HepG2 (cell line): ENCODE data around the gene GPT2. TPM values are rescaled to one million over a fixed set of nuclear protein-coding genes. Genes with fewer than 3 reads are reported as not detected.
A peak's percentile ranks its signal among the peaks of the same experiment; 100 is the strongest.

Experiments
- AGO1 ChIP-seq: fragments of 200-400 bp; formaldehyde crosslinking; IDR thresholded peaks from 2 replicates; pipeline ENCODE4 v1.6.1; 2017; ENCODE audit warnings: mild to moderate bottlenecking, low read depth, low read length, moderate library complexity; ENCODE audit not compliant: poor library complexity, severe bottlenecking
- ATM ChIP-seq: fragments of 450-650 bp; IDR thresholded peaks from 2 replicates; pipeline ENCODE4 v1.7.1; 2017; ENCODE audit warnings: mild to moderate bottlenecking, borderline replicate concordance
- CBX2 ChIP-seq, 2 experiments: fragments of 200-600 bp in 1 of 2; sonication (generic); formaldehyde crosslinking in 1 of 2; IDR thresholded peaks; 2 replicates each; pipeline versions ENCODE4 v1.7.0 to v1.8.1; 2018 to 2022; ENCODE audit warnings: low read depth in 2 of 2, low read length in 1 of 2, mild to moderate bottlenecking in 1 of 2, missing genetic modification reagents in 1 of 2
- DMAP1 ChIP-seq: IDR thresholded peaks from 2 replicates; pipeline ENCODE4 v1.6.1; 2016
- KDM1A ChIP-seq: IDR thresholded peaks from 2 replicates; pipeline ENCODE4 v1.6.1; 2016; ENCODE audit warnings: missing compliant biosample characterization
- KMT2B ChIP-seq: IDR thresholded peaks from 2 replicates; pipeline ENCODE4 v1.6.1; 2016; ENCODE audit warnings: missing genetic modification reagents, missing compliant biosample characterization
- NR1H2 ChIP-seq: sonication (generic); formaldehyde crosslinking; IDR thresholded peaks from 2 replicates; pipeline ENCODE4 v1.8.1; 2022; ENCODE audit warnings: low read depth, missing genetic modification reagents, borderline replicate concordance
- PAWR ChIP-seq: sonication (generic); formaldehyde crosslinking; IDR thresholded peaks from 2 replicates; pipeline ENCODE4 v1.4.0; 2020; ENCODE audit warnings: missing genetic modification reagents, mild to moderate bottlenecking, borderline replicate concordance
- RARA ChIP-seq: IDR thresholded peaks from 2 replicates; pipeline ENCODE4 v1.6.1; 2016; ENCODE audit warnings: missing genetic modification reagents, missing compliant biosample characterization
- RFX1 ChIP-seq: fragments of 450-650 bp; IDR thresholded peaks from 2 replicates; pipeline ENCODE4 v1.6.1; 2017
- SNAI1 ChIP-seq: sonication (generic); formaldehyde crosslinking; IDR thresholded peaks from 2 replicates; pipeline ENCODE4 v1.5.0; 2020; ENCODE audit warnings: mild to moderate bottlenecking, missing genetic modification reagents, borderline replicate concordance
- TERF1 ChIP-seq: sonication (generic); formaldehyde crosslinking; IDR thresholded peaks from 2 replicates; pipeline ENCODE4 v1.8.0; 2022; ENCODE audit warnings: mild to moderate bottlenecking, missing genetic modification reagents, moderate library complexity
- TFE3 ChIP-seq: IDR thresholded peaks from 2 replicates; pipeline ENCODE4 v1.6.1; 2016
- ZBTB4 ChIP-seq: sonication (generic); formaldehyde crosslinking; IDR thresholded peaks from 2 replicates; pipeline ENCODE4 v1.4.0; 2020; ENCODE audit warnings: missing genetic modification reagents, mild to moderate bottlenecking, borderline replicate concordance
- ZFP41 ChIP-seq: sonication (generic); formaldehyde crosslinking; IDR thresholded peaks from 2 replicates; pipeline ENCODE4 v1.4.0; 2020; ENCODE audit warnings: mild to moderate bottlenecking, missing genetic modification reagents, borderline replicate concordance
- ZFY ChIP-seq: sonication (generic); formaldehyde crosslinking; IDR thresholded peaks from 2 replicates; pipeline ENCODE4 v1.4.0; 2020; ENCODE audit warnings: missing genetic modification reagents
- ZFYVE20 ChIP-seq: sonication (generic); formaldehyde crosslinking; IDR thresholded peaks from 2 replicates; pipeline ENCODE4 v1.8.0; 2023; ENCODE audit warnings: low read depth, mild to moderate bottlenecking, moderate library complexity, missing genetic modification reagents, borderline replicate concordance
- ZNF143 ChIP-seq: sonication (generic); formaldehyde crosslinking; IDR thresholded peaks from 2 replicates; pipeline ENCODE4 v1.4.0; 2020; ENCODE audit warnings: missing genetic modification reagents
- ZNF317 ChIP-seq: sonication (generic); formaldehyde crosslinking; IDR thresholded peaks from 2 replicates; pipeline ENCODE4 v1.5.0; 2020; ENCODE audit warnings: mild to moderate bottlenecking, missing genetic modification reagents
- ZNF7 ChIP-seq: IDR thresholded peaks from 2 replicates; pipeline ENCODE4 v1.6.1; 2016; ENCODE audit warnings: missing biosample characterization, missing genetic modification reagents
- ZNF800 ChIP-seq: sonication (generic); formaldehyde crosslinking; IDR thresholded peaks from 2 replicates; pipeline ENCODE4 v1.4.0; 2020; ENCODE audit warnings: missing genetic modification reagents
- polyA plus RNA-seq, 8 experiments: library from polyadenylated mRNA; depleted of rRNA in 3 of 8; stranded (reverse) in 7 of 8; unstranded in 1 of 8; fragments of >200 nt; fragmentation: Illumina TruSeq in 4 of 8; extraction: Trizol in 4 of 8; gene quantifications; 2 replicates each; pipeline versions ENCODE4 v1.2.1 to v1.2.3, GENCODE V29; 2011 to 2016; ENCODE audit warnings: low read depth in 4 of 8, missing spikeins in 1 of 8, mixed read lengths in 1 of 8; ENCODE audit not compliant: insufficient read depth in 1 of 8
- total RNA-seq, 5 experiments: library from RNA; depleted of rRNA; stranded (reverse); fragments of >200 nt; fragmentation: Illumina TruSeq; extraction: Trizol; gene quantifications; 2 replicates each; pipeline ENCODE4 v1.2.3, GENCODE V29; 2016; ENCODE audit warnings: low read depth in 1 of 5

The GPT2 gene
- total and polyA plus RNA-seq, 2 of the 13 experiments (the other 11 are each of a cell fraction or from before 2014, with no cell fraction given) = 138 to 267 TPM

- peak; percentile 80 for TF ChIP-seq ZNF800
- peak; percentile 75 for TF ChIP-seq KDM1A (CRISPR knock-in tag)
- TF ChIP-seq NR1H2 (CRISPR knock-in tag) = no peak
- peak; percentile 58; the same call in 1 of the 2 replicates for TF ChIP-seq ZNF143 (CRISPR knock-in tag)
- TF ChIP-seq TERF1 (CRISPR knock-in tag) = no peak
- no peak for TF ChIP-seq CBX2 (IDR thresholded peaks at IDR 0.05; ENCODE audit: low read depth, low read length)
- no peak for TF ChIP-seq CBX2 (CRISPR knock-in tag; IDR thresholded peaks at IDR 0.05; ENCODE audit: low read depth)
- TF ChIP-seq ZFP41 (CRISPR knock-in tag) = no peak
- no peak for TF ChIP-seq RFX1
- peak; percentile 34; the same call in 1 of the 2 replicates for TF ChIP-seq DMAP1
- no peak for TF ChIP-seq ZNF7 (CRISPR knock-in tag)
- TF ChIP-seq ZBTB4 (CRISPR knock-in tag) = 0 out of 2 replicates have a peak, but pooled peaks have one; percentile 48
- 0 out of 2 replicates have a peak, but pooled peaks have one; percentile 70 for TF ChIP-seq ZNF317
- no peak for TF ChIP-seq ATM
- TF ChIP-seq TFE3 (CRISPR knock-in tag) = peak; percentile 85; the same call in 1 of the 2 replicates
- peak; percentile 83; the same call in 1 of the 2 replicates for TF ChIP-seq SNAI1 (CRISPR knock-in tag)
- TF ChIP-seq PAWR (CRISPR knock-in tag) = 0 out of 2 replicates have a peak, but pooled peaks have one; percentile 18
- no peak for TF ChIP-seq ZFYVE20 (CRISPR knock-in tag)
- TF ChIP-seq RARA (CRISPR knock-in tag) = peak; percentile 99
- TF ChIP-seq KMT2B = no peak; the same call in 1 of the 2 replicates
- peak; percentile 33; the same call in 1 of the 2 replicates for TF ChIP-seq ZFY (CRISPR knock-in tag)
- TF ChIP-seq AGO1 = no peak
Observed at GRCh38 chr16:46895399-46896313, 11.5 kb downstream of the GPT2 start (continued).
